NCI-H146 treated with DMSO at 0.1 percent for 48 hours (cell line): Measurements from ENCODE around the gene CLEC4G.

ENCODE experiments used
- DNase-seq: peaks from one replicate; lab custom pipeline; 2025; ENCODE audit not compliant: unreplicated experiment; lab: John Stamatoyannopoulos, UW

The CLEC4G gene

DNA sequence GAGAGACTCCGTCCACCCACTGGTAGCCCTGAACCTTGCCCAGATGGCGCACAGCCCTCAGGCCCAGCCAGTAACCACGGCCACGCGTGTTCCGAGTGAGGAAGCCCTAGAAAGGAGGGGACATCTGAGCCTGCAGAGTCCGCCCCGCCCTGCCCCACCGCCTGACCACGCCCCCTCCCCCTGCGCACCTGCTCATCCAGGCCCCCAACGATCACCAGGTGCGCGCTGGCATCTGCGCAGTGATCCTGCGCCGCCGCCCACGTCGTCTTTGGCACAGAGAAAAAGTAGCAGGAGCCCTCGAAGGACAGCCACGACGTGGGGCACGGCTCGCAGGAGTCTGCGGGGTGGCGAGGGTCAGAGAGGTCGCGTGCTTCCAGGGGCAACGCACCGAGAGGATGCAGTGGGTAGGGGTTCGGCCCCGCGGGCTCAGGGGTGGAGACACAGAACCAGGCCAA, 2.1 kb downstream of the CLEC4G start:
- no peak for DNase-seq

DNA sequence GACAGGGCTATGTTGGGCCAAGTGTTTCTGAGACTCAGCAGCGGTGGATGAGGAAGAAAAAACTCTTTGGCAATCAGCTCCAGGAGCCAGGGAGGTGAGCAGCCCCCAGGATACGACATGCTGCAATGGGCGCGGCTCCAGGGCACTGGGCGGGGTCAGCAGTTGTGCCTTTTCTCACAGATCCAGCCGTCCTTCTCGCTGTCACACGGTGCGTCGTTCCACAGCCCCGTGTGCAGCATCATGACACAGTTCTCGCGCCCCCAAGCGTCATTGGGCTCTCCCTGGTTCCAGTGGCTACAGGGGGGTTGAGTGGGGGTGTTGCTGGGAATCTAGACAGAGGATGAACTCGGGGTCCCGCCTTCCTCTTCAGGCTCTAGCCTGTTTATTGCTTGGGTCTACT, 2.7 kb downstream of the CLEC4G start:
- DNase-seq: no peak

DNA sequence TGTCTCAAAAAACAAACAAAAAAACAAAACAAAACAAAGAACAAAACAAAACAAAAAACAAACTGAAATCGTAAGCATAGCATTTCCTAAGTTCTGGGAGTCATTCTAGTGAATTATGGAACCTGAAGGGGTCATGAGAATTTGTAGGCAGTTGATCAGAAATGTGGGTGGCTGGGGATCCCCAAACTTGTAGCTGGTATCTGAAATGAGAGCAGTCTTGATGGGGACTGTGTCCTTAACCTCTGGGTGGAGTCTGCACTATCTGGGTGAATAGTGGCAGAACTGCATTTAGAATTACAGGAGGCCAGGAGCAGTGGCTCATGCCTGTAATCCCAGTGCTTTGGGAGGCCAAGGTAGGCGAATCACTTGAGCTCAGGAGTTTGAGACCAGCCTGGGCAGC, 6.1 kb downstream of the CLEC4G start:
- DNase-seq: no peak

DNA sequence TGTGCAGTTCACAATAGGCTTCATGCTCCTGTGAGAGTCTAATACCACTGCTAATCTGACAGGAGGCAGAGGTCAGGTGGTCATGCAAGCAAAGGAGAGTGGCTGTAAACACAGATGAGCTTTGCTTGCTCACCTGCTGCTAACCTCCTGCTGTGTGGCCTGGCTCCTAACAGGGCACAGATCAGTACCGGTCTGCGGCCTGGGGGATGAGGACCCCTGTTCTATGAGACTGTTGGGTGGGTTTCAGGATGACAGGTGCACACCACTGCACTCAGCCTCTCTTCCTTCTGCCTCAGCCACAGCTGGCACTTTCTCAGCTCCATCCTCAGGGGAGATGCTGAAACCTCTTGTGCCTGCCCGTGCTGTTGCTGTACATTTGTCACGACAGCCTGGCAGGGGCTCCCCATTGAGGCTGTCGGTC, 9.7 kb downstream of the CLEC4G start:
- DNase-seq: peak; percentile 57

DNA sequence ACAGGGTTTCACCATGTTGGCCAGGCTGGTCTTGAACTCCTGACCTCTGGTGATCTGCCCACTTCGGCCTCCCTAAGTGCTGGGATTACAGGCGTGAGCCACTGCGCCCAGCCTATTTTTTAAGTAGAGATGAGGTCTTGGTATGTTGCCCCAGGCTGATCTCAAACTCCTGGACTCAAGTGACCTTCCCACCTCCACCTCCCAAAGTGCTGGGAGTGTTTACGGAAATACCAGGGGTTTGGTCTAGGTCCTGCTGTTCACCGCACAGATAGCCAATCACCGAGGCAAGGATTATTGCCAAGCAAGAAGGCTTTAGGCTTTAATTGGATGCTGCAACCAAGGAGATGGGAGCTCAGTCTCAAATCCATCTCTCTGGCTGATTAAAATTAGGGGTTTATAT, 11.6 kb downstream of the CLEC4G start:
- no peak for DNase-seq

DNA sequence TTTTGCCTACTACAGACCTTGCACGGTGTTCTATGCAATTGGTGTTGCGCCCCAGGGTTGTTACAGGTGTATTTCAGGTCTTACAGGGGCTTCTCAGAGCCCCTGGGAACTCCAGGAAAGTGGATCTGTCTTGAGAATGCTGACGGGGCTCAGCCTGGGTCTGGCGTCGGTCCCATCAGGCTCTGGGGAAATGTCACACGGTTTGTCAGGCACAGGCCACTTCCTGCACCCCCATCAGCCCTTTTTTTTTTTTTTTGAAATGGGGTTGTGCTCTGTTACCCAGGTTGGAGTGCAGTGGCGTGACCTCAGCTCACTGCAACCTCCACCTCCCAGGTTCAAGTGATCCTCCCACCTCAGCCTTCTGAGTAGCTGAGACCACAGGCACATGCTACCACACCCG, 13.2 kb downstream of the CLEC4G start:
- no peak for DNase-seq

DNA sequence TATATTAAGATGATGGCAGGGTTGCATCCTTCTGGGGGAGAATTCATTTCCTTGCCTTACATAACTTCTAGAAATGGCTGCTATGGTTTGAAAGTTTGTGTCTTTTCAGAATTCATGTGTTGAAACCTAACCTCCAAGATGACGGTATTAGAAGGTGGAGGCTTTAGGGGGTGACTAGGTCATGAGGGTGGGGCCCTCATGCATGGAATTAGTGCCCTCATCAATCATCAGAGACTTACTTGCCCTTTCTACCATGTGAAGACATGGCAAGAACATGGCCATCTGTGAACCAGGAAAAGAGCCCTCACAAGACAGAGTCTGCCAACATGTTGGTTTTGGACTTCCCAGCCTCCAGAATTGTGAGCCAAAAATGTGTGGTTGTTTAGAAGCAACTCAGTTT, 15.1 kb downstream of the CLEC4G start:
- DNase-seq: no peak

DNA sequence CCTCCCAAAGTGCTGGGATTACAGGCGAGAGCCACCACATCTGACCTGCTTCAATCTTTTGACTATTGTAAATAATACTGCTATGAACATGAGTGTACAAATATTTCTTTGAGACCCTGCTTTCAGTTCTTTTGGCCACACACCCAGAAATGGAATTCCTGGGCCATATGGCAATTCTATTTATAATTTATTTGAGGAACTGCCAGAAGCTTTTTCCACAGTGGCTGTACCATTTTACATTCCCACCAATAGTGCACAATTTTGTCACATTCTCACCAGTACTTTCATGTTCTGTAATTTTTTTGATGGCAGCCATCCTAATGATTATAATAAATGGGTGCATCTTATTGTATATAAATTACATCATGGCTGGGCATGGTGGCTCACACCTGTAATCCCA, 16.2 kb downstream of the CLEC4G start:
- DNase-seq: no peak

DNA sequence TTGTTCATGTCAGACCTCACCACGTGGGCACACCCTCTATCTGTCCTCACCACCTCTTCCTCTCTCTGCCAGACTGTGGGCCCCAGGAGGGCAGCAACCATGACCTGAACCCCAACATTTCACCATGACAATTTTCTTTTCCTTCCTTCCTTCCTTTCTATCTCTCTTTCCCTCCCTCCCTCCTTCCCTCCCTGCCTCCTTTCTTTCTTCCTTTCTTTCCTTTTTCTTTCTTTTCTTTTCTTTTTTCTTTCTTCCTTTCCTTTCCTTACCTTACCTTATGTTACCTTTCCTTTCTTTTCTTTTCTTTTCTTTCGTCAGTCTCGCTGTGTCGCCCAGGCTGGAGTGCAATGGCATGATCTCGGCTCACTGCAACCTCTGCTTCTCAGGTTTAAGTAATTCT, 21.3 kb downstream of the CLEC4G start:
- DNase-seq: no peak

DNA sequence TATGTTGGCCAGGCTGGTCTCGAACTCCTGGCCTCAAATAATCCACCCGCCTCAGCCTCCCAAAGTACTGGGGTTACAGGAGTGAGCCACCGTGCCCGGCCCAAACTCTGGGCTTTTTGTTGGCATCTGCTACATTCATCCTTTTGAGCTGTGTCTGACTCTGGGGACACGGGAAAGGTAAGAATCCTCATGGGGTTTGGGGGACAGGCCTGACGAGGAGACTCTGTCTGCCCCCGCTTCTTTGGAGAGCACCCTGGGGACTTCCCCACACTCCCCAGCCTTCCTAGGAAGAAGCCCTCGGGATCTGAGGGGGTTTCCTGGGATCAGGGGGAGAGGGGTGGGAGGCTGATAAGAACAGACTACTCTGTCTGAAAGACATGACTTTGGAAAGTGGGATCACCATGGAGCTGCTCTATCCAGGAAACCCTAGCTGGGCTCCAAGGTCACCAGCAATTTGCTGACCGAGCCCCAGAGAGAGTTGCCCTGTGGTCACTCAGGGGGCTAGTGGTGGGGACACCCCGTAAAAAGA, 21.9 kb downstream of the CLEC4G start:
- DNase-seq: no peak

DNA sequence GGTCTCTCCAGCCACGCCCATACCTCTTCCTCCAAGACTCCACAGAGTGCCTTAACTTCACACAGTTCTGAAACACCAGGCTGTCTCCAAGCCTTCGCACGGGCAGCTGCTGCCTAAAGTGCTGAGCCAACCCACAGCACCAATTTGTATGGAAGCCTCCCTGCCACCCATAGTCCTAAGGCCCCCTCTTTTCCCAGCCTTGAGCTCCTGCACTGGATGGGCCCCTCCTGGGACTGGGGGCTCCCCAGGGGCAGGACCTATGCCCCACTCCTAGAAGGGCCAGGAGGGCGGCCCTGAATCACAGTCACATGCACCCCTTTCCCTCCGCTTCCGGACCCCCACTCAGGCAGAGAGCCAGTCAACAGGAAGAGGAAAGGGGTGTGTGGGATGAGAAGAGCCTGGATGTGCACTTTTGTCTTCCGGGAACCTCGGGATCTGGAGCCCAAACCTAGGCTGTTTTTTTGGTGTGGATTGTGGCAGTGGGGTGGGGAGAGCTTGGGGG, 24.9 kb downstream of the CLEC4G start:
- DNase-seq: no peak

DNA sequence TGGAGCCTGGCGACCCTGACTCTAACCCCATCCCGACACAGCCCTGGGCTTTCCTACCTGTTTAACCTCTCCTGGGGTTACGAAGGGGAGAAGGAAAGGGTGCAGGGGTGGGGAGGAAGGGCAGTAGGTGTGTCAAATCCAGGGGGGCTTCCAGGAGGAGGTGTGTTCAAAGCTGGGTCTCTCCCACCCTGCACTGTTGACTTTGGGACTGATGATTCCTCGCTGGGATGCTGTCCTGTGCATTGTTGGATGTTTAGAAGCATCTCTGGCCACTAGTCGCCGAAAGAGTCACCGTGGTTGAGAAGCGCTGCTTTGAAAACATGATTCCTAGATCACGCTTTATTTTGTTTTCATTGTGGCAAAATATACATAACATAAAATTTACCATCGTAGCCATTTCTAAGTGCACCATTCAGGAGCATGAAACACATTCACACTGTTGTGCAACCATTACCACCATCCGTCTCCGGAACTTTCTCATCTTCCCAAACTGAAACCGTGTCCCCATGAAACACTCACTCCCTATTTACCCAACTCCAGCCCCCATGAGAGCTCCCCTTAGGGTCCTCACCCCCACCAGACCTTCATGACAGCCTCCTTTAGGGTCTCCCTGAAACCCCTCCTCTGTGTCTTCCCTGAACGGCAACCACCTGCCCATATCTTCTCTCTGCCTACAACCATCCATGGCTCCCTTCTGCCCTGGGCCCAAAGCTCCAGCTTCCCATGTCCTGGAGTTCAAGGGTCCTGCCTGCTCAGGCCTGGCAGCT, 25.5 kb downstream of the CLEC4G start:
- no peak for DNase-seq

DNA sequence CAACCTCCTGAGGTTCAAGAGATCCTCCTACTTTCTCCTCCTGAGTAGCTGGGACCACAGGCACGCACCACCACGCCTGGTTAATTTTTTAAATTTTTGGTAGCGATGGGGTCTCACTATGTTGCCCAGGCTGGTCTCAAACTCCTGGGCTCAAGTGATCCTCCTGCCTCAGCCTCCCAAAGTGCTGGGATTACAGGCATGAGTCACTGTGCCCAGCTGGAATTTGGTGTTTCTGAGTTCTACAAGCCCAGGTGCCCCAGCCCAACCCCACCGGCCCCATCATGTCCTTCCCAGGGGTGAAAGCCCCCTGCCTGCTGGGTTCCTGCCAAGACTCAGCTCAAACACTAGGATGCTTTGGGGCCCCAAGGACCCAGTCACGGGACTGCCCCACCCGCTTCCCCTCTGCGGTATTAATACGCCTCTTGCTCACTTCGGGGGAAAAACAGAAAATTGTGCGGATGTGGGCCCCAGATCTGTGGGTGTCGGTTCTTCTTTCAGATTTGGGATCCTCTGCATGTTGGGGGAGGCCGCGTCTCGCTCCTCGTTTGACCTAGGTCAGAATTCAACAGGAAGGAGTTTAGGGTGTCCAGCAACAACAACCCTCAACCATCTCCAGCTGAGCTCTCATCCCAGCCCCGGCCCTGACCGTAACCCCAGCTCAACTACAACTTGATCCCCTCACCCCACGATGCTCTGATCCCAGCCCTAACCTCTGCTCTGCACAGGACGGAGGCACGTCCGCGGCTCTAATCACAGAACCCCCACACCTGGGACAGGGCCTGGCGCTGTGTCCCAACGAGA, 26.3 kb downstream of the CLEC4G start:
- DNase-seq: no peak

DNA sequence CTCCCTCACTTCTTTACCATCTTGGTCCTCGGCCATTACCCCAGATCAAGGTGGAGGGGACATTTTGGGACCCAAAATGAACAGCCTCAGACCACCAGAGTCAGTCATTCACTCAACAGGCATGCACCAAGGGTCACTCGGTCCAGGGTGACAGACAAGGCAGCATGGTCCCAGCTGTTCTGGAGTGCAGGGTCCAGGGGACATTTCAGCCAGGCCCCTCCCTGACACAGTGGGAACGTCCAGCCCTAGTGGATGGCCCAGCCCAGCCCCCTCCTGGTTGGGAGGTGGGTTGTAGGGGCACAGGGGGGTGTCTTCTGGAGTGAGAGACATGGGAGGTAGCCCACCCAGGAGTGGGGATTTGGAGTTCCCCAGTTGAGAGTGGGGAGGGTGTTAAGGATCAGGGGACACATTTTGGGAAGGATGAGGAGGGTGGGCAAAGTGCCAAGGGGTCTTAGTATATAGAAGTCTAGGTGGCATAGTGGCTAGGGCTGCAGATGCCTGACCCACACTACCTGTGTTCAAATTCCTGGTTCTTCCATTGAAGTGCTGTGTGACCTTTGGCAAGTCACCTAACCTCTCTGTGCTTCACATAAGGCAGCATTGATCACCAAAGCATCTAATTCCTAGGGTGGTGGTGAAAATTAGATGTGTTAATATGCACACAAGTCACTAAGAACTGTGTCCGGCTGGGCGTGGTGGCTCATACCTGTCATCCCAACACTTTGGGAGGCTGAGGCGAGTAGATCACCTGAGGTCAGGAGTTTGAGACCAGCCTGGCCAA, 27.4 kb downstream of the CLEC4G start:
- DNase-seq: no peak

DNA sequence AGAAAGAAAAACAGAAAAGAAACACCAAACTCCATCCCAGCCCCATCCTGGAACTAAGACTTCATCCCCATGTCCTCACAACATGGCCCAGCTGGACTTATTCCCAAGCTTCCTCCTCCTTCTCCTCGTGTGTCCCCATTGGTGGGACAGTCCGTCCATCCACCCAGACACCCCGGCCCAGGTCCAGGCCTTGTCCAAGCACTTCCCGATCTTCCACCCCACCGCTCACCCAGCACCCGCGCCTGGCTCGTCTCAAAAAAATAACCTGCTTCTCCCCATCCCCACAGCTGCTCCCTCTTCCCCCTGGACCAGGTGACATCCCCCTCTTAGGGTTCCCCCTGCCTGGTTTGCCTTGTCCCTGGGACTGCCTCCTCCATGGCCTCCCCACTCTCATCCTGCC, 28.6 kb downstream of the CLEC4G start:
- DNase-seq: no peak

DNA sequence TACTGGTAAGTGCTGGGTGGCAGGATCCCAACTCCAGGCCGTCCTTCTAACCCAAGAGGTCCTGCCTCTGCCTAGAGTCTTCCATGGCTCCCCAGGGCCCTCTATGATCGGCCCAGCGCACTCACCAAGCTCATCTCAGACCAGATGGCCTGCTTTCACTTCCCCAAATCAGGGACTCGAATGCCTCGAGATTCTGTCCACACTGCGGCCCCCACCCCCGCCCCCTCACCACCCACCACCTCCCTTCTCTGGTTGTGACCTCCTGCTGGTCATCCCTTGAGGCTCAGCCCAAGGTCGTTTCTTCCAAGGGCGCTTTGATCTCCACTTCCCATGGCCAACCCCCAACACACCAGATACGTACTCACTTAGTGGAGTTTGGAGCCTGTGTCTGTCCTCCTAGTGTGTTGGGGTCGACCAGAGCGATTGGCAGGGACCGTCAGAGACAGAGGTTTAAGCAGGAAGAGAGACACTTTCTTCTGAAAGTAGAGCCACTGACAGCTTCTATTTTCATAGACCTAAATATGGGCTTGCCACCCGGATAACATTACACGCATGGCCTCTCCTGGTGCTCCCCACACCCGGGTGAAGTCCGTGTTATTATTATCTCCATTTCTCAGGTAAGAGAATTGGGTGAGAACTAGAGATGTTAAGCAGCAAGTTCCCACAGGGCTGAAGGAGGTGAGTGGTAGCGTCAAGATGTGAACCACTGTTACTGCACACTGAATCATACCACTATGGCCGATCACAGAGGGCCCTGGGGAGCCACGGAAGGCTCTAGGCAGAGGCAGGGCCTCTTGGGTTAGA, 30.1 kb downstream of the CLEC4G start, which contains the start of gene FCER2:
FCER2 (minus strand) TSS at position 478 of the 804 bp plus-strand sequence. CDS start 2,371 bp downstream, outside the sequence.
- DNase-seq: no peak

DNA sequence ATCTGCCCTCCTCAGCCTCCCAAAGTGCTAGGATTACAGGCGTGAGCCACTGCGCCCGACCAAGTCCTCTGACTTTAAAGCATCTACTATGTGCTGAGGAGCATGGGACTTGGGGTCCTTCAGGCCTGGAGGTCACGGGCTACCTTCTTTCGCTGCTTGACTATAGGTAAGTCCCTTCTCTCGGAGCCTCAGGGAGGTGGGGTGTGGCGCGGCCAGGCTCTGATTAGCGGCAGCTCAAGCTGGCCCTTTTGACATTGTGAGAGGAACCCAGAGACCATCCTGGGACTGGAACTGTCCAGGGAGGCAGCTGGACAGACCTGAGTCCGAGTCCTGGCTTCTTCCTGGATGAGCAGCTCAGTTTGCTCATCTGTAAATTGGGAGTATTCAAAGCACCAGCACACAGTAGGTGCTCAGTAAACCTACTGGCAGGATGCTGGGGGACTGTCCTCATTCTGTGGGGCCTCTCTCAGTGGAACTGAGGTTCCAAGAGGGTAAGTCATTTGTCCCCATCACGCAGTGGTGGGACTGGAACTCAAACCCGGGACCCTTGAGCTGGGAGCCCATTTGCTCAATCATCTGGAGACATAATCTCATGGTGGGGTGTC, 30.8 kb downstream of the CLEC4G start:
- no peak for DNase-seq

DNA sequence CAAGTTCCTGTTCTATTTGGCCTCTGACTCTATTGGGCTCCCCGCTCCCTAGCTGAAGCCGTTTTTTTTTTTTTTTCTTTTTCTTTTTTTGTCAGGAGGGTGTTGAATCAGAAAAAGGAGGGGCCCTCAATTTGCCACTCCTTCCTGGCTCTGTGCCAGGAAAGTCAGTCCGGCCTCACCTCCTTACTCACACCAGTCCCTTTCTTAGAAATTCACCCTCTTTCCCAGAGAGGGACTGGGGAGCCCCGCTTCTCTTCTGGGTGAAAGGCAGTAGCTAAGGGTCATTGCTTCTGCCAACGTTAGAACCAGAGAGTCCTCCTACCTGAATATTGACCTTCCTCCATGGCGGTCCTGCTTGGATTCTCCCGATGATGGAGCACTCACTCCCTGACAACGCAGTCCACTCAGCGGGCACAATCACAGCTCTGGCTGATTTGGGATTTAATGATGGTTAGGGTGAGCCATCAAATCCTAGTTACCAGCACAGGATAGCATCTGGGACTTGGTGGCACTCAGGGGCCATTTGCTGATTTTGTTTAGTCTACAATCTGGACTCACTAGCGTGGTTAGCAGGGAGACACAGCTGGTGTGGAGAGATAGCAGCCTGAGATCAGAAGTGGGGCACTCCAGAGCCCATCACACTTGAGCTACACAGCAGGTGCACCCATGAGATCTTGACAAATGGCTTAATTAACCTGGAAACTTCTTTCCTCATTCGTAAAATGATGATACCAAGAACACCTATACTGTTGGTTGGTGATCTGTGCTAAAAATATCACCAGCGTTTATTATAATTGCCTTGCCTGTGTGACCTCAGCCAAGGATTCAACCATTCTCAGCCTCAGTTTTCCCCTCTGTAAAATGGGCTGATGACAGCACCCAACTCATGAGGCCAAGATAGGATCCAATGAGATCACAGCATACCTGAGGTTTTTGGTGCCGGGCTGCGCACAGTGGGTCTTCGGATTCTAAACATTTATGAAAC, 32.2 kb downstream of the CLEC4G start:
- no peak for DNase-seq

DNA sequence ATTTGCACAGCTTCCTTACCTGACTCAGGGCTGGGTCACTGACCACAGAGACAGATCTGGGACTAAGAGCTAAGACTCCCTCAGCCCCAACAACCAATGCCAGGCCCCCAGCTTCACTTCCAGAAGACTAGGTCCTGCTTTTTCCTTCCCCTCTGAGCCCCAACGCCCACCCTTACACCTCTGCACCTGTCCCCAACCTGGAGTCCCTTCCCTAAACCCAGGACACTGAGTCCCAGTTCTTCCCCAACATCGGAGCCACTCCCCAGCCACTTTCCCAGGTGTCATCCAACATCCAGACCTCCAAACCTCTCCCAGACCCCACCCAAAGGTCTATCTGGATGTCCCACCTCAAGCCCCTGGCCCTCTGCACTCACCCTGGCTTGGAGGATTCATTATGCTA, 32.9 kb downstream of the CLEC4G start:
- no peak for DNase-seq
